HepG2 (cell line): Measurements from ENCODE around the gene COPE. TPM values are rescaled to one million over a fixed set of nuclear protein-coding genes. Genes with fewer than 3 reads are reported as not detected.

Experiments
- ATAC-seq: fragments of 200-7000 bp; cut with Tn5 transposase; 3 replicates; pipeline ENCODE4 v1.9.1; 2020; ENCODE audit warnings: mild to moderate bottlenecking, moderate library complexity
- BruUV-seq: library from RNA; stranded (reverse); fragments of 400-500 nt; replicated peaks from 2 replicates; lab custom pipeline; 2021; lab: Mats Ljungman, UMichigan
- CTCF ChIA-PET: fragments of 300-600 bp; formaldehyde crosslinking; extraction: SDS; loops from one replicate; lab custom pipeline; 2021; ENCODE audit warnings: low total read pairs, inconsistent platforms, low intra/inter-chr PET ratio; lab: Yijun Ruan, JAX
- POLR2A ChIA-PET: fragments of 350-600 bp; sonication (Branson Sonifier 250); formaldehyde crosslinking; loops from one replicate; lab custom pipeline; 2020; ENCODE audit warnings: antibody characterized with exemption, inconsistent platforms; lab: Yijun Ruan, JAX
- DNase-seq: peaks from one replicate; pipeline ENCODE4 v3.0.0-alpha.2; 2015; ENCODE audit warnings: low spot score
- FAIRE-seq: peaks from 3 replicates; lab custom pipeline; 2011; peaks lifted over from hg19 to GRCh38; lab: Jason Lieb, UNC
- H2AFZ ChIP-seq: one replicate; pipeline ENCODE4 v1.6.1; 2011; ENCODE audit warnings: low read length, inconsistent platforms
- H3K27ac ChIP-seq: fragments of 300-600 bp; 3 replicates; pipeline ENCODE4 v1.8.0; 2011; ENCODE audit warnings: mixed run types, mild to moderate bottlenecking, mixed read lengths, low read length, inconsistent platforms; ENCODE audit not compliant: insufficient read depth; ENCODE audit errors: extremely low read length
- H3K27me3 ChIP-seq, 2 experiments: fragments of 200-600 bp in 1 of 2; 2 replicates in 1 of 2; 3 replicates in 1 of 2; pipeline versions ENCODE4 v1.6.0 to v1.8.0; 2011; ENCODE audit warnings: low read length in 2 of 2, mild to moderate bottlenecking in 2 of 2, moderate library complexity in 2 of 2, inconsistent platforms in 1 of 2; ENCODE audit not compliant: insufficient read depth in 2 of 2, control insufficient read depth in 1 of 2
- H3K36me3 ChIP-seq, 2 experiments: fragments of 200-600 bp in 1 of 2; replicated peaks in 1 of 2; 2 replicates in 1 of 2; 3 replicates in 1 of 2; pipeline versions ENCODE4 v1.5.1 to v1.8.0; 2011; ENCODE audit warnings: low read length in 2 of 2, inconsistent platforms in 1 of 2; ENCODE audit not compliant: insufficient read depth in 2 of 2, control insufficient read depth in 1 of 2
- H3K4me1 ChIP-seq: 2 replicates; pipeline ENCODE4 v1.5.1; 2012; ENCODE audit warnings: low read length, inconsistent platforms; ENCODE audit not compliant: insufficient read depth
- H3K4me2 ChIP-seq: 2 replicates; pipeline ENCODE4 v1.6.0; 2011; ENCODE audit warnings: low read depth, low read length, inconsistent platforms
- H3K4me3 ChIP-seq, 3 experiments: fragments of 200-600 bp in 1 of 3; sonication (generic), shearing (Covaris generic) in 1 of 3; replicated peaks in 1 of 3; 2 replicates each; pipeline ENCODE4 v1.5.1; 2011 to 2016; ENCODE audit warnings: low read length in 3 of 3, inconsistent platforms in 2 of 3, low read depth in 2 of 3, mild to moderate bottlenecking in 2 of 3, control low read depth in 1 of 3, mixed read lengths in 1 of 3; ENCODE audit not compliant: insufficient read depth in 1 of 3
- H3K79me2 ChIP-seq: one replicate; pipeline ENCODE4 v1.6.1; 2011; ENCODE audit warnings: low read length, inconsistent platforms; ENCODE audit not compliant: insufficient read depth
- H3K9ac ChIP-seq: 2 replicates; pipeline ENCODE4 v1.6.0; 2011; ENCODE audit warnings: mild to moderate bottlenecking, low read depth, low read length, inconsistent platforms; ENCODE audit not compliant: insufficient read depth
- H3K9me3 ChIP-seq: 2 replicates; pipeline ENCODE4 v1.5.1; 2012; ENCODE audit warnings: mild to moderate bottlenecking, low read length
- H4K20me1 ChIP-seq: 2 replicates; pipeline ENCODE4 v1.6.0; 2011; ENCODE audit warnings: inconsistent platforms, mild to moderate bottlenecking, low read length, moderate library complexity; ENCODE audit not compliant: insufficient read depth
- AGO2 ChIP-seq: fragments of 200-400 bp; formaldehyde crosslinking; optimal IDR thresholded peaks from 2 replicates; pipeline ENCODE3; 2017; ENCODE audit warnings: mild to moderate bottlenecking, low read depth, low read length, moderate library complexity
- ARNT2 ChIP-seq: sonication (generic); formaldehyde crosslinking; IDR thresholded peaks from 2 replicates; pipeline ENCODE4 v1.8.0; 2022; ENCODE audit warnings: mild to moderate bottlenecking, low read depth, missing genetic modification reagents, moderate library complexity
- CSRNP2 ChIP-seq: sonication (generic); formaldehyde crosslinking; conservative IDR thresholded peaks from 2 replicates; pipeline ENCODE4 v1.8.0; 2022; ENCODE audit warnings: low read depth, missing genetic modification reagents
- GFI1 ChIP-seq: sonication (generic); formaldehyde crosslinking; IDR thresholded peaks from 2 replicates; pipeline ENCODE4 v1.5.0; 2020; ENCODE audit warnings: missing genetic modification reagents, mild to moderate bottlenecking, borderline replicate concordance
- GLI4 ChIP-seq: sonication (generic); formaldehyde crosslinking; IDR thresholded peaks from 2 replicates; pipeline ENCODE4 v1.5.1; 2020; ENCODE audit warnings: missing genetic modification reagents, mild to moderate bottlenecking, moderate library complexity, borderline replicate concordance
- HIVEP1 ChIP-seq: sonication (generic); formaldehyde crosslinking; IDR thresholded peaks from 2 replicates; pipeline ENCODE4 v1.4.0; 2020; ENCODE audit warnings: mild to moderate bottlenecking, missing genetic modification reagents
- HNRNPL ChIP-seq: fragments of 200-400 bp; formaldehyde crosslinking; IDR thresholded peaks from 2 replicates; pipeline ENCODE4 v1.6.1; 2017; ENCODE audit warnings: mild to moderate bottlenecking, low read depth, low read length
- HNRNPLL ChIP-seq: fragments of 200-400 bp; formaldehyde crosslinking; IDR thresholded peaks from 2 replicates; pipeline ENCODE4 v1.6.1; 2017; ENCODE audit warnings: mild to moderate bottlenecking, low read depth, low read length; ENCODE audit not compliant: poor library complexity, severe bottlenecking
- NFE2 ChIP-seq: sonication (generic); formaldehyde crosslinking; IDR thresholded peaks from 2 replicates; pipeline ENCODE4 v1.4.0; 2020; ENCODE audit warnings: missing genetic modification reagents
- RBFOX2 ChIP-seq: fragments of 200-400 bp; formaldehyde crosslinking; IDR thresholded peaks from 2 replicates; pipeline ENCODE4 v1.6.1; 2017; ENCODE audit warnings: low read depth, mild to moderate bottlenecking, low read length
- SSRP1 ChIP-seq: IDR thresholded peaks from 2 replicates; pipeline ENCODE4 v1.6.1; 2016; ENCODE audit warnings: control low read depth
- ZFP41 ChIP-seq: sonication (generic); formaldehyde crosslinking; IDR thresholded peaks from 2 replicates; pipeline ENCODE4 v1.4.0; 2020; ENCODE audit warnings: mild to moderate bottlenecking, missing genetic modification reagents, borderline replicate concordance
- ZNF274 ChIP-seq: sonication (generic); formaldehyde crosslinking; IDR thresholded peaks from 2 replicates; pipeline ENCODE4 v1.5.1; 2020; ENCODE audit warnings: mild to moderate bottlenecking, missing genetic modification reagents
- ZNF546 ChIP-seq: sonication (generic); formaldehyde crosslinking; conservative IDR thresholded peaks from 2 replicates; pipeline ENCODE4 v1.8.1; 2023; ENCODE audit warnings: mild to moderate bottlenecking, missing genetic modification reagents
- ZNF720 ChIP-seq: sonication (generic); formaldehyde crosslinking; IDR thresholded peaks from 2 replicates; pipeline ENCODE4 v1.4.0; 2020; ENCODE audit warnings: missing genetic modification reagents
- ZNF891 ChIP-seq: sonication (generic); formaldehyde crosslinking; IDR thresholded peaks from 2 replicates; pipeline ENCODE4 v1.5.0; 2020; ENCODE audit warnings: mild to moderate bottlenecking, missing genetic modification reagents
- WGBS: methylation state at CpG from one replicate; pipeline ENCODE4 v1.1.6; 2017; ENCODE audit warnings: low lambda C conversion rate; 5-methylcytosine and 5-hydroxymethylcytosine counted together
- in situ Hi-C: cut with HindIII; loops from 2 replicates; pipeline ENCODE4 v1.10.0; 2017; ENCODE audit warnings: low pct_unique_long_range_greater_than_20kb; ENCODE audit not compliant: extremely low pct_ligation_motif_present
- intact Hi-C: fragments of 100-400 bp; cut with micrococcal nuclease; formaldehyde crosslinking; loops from one replicate; pipeline ENCODE4 v1.10.0; 2022; ENCODE audit not compliant: unreplicated experiment
- polyA plus RNA-seq, 8 experiments: library from polyadenylated mRNA; depleted of rRNA in 3 of 8; stranded (reverse) in 7 of 8; unstranded in 1 of 8; fragments of >200 nt; fragmentation: Illumina TruSeq in 4 of 8; extraction: Trizol in 4 of 8; gene quantifications; 2 replicates each; pipeline versions ENCODE4 v1.2.1 to v1.2.3, GENCODE V29; 2011 to 2016; ENCODE audit warnings: low read depth in 4 of 8, missing spikeins in 1 of 8, mixed read lengths in 1 of 8; ENCODE audit not compliant: insufficient read depth in 1 of 8
- total RNA-seq, 5 experiments: library from RNA; depleted of rRNA; stranded (reverse); fragments of >200 nt; fragmentation: Illumina TruSeq; extraction: Trizol; gene quantifications; 2 replicates each; pipeline ENCODE4 v1.2.3, GENCODE V29; 2016; ENCODE audit warnings: low read depth in 1 of 5
- TF ChIP-seq, protein P1 (sequence below): sonication (generic); formaldehyde crosslinking; IDR thresholded peaks from 2 replicates; pipeline ENCODE4 v1.4.0; 2020; ENCODE audit warnings: mild to moderate bottlenecking, missing genetic modification reagents

COPE gene
- total and polyA plus RNA-seq, 2 of the 13 experiments (the other 11 are each of a cell fraction or from before 2014, with no cell fraction given) = 189 to 205 TPM

DNA sequence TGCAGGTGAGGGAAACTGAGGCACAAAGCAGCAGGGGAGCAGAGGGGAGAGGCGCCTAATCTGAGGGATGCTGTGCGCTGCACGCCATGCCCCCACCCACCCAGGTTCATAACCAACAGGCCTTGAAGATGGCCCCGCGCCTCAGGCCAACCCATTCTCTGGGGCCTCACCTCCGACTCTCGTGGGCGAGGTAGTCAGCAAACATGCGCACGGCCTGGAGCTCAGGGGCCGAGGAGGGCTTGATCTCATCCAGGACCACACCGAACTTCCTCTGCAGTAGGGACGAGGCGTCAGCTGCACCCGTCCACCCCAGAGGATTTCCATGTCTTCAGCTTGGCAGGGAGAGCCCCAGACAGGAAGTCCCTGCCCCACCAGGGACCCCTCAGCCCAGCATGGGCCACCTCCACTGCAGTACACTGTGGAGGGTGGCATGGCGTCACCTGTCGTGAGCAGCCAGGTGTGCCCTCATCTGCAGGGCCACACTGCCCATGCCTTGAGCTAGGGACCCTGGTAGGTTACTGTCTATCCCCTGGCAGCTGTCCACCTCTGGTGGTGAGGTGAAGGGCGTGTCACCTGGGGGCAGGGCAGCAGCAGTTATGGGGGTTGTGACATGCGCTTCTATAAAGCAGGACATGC, 8.3 kb downstream of the COPE start:
- Histone ChIP-seq H2AFZ (no peak overlapping the region), H4K20me1 (peaks cover 9% of the 10 kb centered on the region; the same call in 1 of the 2 replicates), H3K36me3 (peaks cover 27 to 65% of the 10 kb centered on the region in 2 experiments), H3K79me2 (peaks cover 15% of the 10 kb centered on the region), H3K9ac (no peak overlapping the region), H3K27ac (no peak overlapping the region), H3K4me2 (no peak overlapping the region), H3K27me3 (no peaks in the 10 kb centered on the region), H3K9me3 (no peaks in the 10 kb centered on the region), H3K4me1 (0 out of 2 replicates have a peak, but pooled peaks cover 7% of the 10 kb centered on the region), H3K4me3 (no peak overlapping the region)
- no peak for ATAC-seq
- over 99% methylated on average over 15 of the region's 19 CpGs for WGBS
- ChIA-PET CTCF (no interaction called here), POLR2A (interaction anchor here (1.1 kb wide), 1 partner anchor 8 kb away, joined by 4 read pairs; the partner anchor contains the start of genes COPE and DDX49)
- no peak for FAIRE-seq
- DNase-seq = no peak
- 0 out of 2 replicates have a peak, but pooled peaks have one; percentile 30 for TF ChIP-seq RBFOX2
- no peak for TF ChIP-seq HIVEP1 (CRISPR knock-in tag)
- TF ChIP-seq, protein P1, sequence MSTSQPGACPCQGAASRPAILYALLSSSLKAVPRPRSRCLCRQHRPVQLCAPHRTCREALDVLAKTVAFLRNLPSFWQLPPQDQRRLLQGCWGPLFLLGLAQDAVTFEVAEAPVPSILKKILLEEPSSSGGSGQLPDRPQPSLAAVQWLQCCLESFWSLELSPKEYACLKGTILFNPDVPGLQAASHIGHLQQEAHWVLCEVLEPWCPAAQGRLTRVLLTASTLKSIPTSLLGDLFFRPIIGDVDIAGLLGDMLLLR = no peak
- no peak for TF ChIP-seq ZNF546
- TF ChIP-seq ZNF720 = no peak
- peak; percentile 56 for TF ChIP-seq AGO2
- in situ Hi-C loops (no loop called here), intact Hi-C loops (no loop called here)
- BruUV-seq = no TSS peak

- 95% methylated on average over 3 of the region's 10 CpGs for WGBS
- no TSS peak for BruUV-seq
- no peak for ATAC-seq
- Histone ChIP-seq H3K4me2 (no peak overlapping the region), H2AFZ (no peak overlapping the region), H3K27ac (no peak overlapping the region), H3K36me3 (peaks cover 31 to 63% of the 10 kb centered on the region in 2 experiments), H3K9me3 (no peaks in the 10 kb centered on the region), H3K9ac (no peak overlapping the region), H3K4me1 (no peaks in the 10 kb centered on the region), H3K27me3 (no peaks in the 10 kb centered on the region), H4K20me1 (no peaks in the 10 kb centered on the region), H3K4me3 (no peak overlapping the region), H3K79me2 (peaks cover 6% of the 10 kb centered on the region)
- ChIA-PET CTCF (no interaction called here), POLR2A (no interaction called here)
- FAIRE-seq = no peak
- intact Hi-C loops (no loop called here), in situ Hi-C loops (no loop called here)
- DNase-seq = no peak
- 0 out of 2 replicates have a peak, but pooled peaks have one; percentile 29 for TF ChIP-seq RBFOX2
- no peak for TF ChIP-seq ZFP41
- TF ChIP-seq ARNT2 (CRISPR knock-in tag) = no peak
- TF ChIP-seq AGO2 = peak; percentile 52
- no peak for TF ChIP-seq ZNF891 (CRISPR knock-in tag)
- TF ChIP-seq HNRNPLL = no peak
- TF ChIP-seq GFI1 = no peak
- no peak for TF ChIP-seq SSRP1
- TF ChIP-seq NFE2 (CRISPR knock-in tag) = no peak
- TF ChIP-seq GLI4 (CRISPR knock-in tag) = no peak
- no peak for TF ChIP-seq ZNF274 (CRISPR knock-in tag)
- no peak for TF ChIP-seq HNRNPL
- TF ChIP-seq CSRNP2 (CRISPR knock-in tag) = no peak
Observed at GRCh38 chr19:18910010-18910409, 9.2 kb downstream of the COPE start.
